ENCODE data around the gene CHRD. TPM values are rescaled to one million over a fixed set of nuclear protein-coding genes. Genes with fewer than 3 reads are reported as not detected.

The CHRD gene
- total and polyA plus RNA-seq, 9 of the 15 experiments (the other 6 are each of a cell fraction or from before 2014, with no cell fraction given) = 0.11 to 1.3 (median 0.59) TPM; not detected in 3

DNA sequence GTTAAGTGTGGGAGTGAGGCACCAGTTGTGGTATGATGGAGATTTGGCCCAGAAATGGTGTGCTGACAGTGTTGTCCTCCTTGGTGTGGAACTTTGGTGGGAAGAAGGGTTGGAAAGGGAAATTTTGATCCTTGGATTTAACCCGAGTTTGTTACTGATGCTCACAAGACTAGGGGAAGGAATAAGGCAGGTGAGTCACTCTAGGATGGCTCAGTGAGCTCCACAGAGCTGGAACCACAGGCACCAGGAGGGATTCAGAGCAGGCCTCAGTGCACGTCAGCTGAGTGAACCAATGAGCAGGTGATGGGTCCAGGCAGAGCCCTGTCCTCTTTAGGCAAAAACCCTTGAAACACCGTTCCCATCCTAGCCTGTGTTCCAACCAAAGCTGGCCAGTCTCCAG, 11.4 kb downstream of the CHRD start (continued):
- TF ChIP-seq, protein P1, sequence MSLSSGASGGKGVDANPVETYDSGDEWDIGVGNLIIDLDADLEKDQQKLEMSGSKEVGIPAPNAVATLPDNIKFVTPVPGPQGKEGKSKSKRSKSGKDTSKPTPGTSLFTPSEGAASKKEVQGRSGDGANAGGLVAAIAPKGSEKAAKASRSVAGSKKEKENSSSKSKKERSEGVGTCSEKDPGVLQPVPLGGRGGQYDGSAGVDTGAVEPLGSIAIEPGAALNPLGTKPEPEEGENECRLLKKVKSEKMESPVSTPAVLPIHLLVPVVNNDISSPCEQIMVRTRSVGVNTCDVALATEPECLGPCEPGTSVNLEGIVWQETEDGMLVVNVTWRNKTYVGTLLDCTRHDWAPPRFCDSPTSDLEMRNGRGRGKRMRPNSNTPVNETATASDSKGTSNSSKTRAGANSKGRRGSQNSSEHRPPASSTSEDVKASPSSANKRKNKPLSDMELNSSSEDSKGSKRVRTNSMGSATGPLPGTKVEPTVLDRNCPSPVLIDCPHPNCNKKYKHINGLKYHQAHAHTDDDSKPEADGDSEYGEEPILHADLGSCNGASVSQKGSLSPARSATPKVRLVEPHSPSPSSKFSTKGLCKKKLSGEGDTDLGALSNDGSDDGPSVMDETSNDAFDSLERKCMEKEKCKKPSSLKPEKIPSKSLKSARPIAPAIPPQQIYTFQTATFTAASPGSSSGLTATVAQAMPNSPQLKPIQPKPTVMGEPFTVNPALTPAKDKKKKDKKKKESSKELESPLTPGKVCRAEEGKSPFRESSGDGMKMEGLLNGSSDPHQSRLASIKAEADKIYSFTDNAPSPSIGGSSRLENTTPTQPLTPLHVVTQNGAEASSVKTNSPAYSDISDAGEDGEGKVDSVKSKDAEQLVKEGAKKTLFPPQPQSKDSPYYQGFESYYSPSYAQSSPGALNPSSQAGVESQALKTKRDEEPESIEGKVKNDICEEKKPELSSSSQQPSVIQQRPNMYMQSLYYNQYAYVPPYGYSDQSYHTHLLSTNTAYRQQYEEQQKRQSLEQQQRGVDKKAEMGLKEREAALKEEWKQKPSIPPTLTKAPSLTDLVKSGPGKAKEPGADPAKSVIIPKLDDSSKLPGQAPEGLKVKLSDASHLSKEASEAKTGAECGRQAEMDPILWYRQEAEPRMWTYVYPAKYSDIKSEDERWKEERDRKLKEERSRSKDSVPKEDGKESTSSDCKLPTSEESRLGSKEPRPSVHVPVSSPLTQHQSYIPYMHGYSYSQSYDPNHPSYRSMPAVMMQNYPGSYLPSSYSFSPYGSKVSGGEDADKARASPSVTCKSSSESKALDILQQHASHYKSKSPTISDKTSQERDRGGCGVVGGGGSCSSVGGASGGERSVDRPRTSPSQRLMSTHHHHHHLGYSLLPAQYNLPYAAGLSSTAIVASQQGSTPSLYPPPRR (CRISPR knock-in tag; IDR thresholded peaks at IDR 0.05; ENCODE audit: borderline replicate concordance) = no peak
- TF ChIP-seq FOXA3 (CRISPR knock-in tag; conservative IDR thresholded peaks at IDR 0.05 in 1 of 2, IDR thresholded peaks at IDR 0.05 in 1 of 2) (no peak), RBM22 (IDR thresholded peaks at IDR 0.05; ENCODE audit: low read depth, low read length, poor library complexity, severe bottlenecking) (no peak), SETDB1 (IDR thresholded peaks at IDR 0.05; ENCODE audit: low read length) (no peak), SMAD4 (CRISPR knock-in tag; conservative IDR thresholded peaks at IDR 0.05) (no peak), CHD2 (IDR thresholded peaks at IDR 0.05; ENCODE audit: low read depth, low read length) (no peak), MCM2 (IDR thresholded peaks at IDR 0.05; ENCODE audit: low read depth) (no peak), USF1 (CRISPR knock-in tag; IDR thresholded peaks at IDR 0.05) (no peak), GATAD2B (IDR thresholded peaks at IDR 0.05; ENCODE audit: borderline replicate concordance) (no peak), SNRNP70 (optimal IDR thresholded peaks at IDR 0.05; ENCODE audit: low read depth, low read length) (no peak)

All from K562 (cell line).